ENCODE measurements around the gene MICOS13.

GRCh38 chr19:5706876-5707573 lies 26.7 kb upstream of the MICOS13 start:
- TF ChIP-seq, protein P1, sequence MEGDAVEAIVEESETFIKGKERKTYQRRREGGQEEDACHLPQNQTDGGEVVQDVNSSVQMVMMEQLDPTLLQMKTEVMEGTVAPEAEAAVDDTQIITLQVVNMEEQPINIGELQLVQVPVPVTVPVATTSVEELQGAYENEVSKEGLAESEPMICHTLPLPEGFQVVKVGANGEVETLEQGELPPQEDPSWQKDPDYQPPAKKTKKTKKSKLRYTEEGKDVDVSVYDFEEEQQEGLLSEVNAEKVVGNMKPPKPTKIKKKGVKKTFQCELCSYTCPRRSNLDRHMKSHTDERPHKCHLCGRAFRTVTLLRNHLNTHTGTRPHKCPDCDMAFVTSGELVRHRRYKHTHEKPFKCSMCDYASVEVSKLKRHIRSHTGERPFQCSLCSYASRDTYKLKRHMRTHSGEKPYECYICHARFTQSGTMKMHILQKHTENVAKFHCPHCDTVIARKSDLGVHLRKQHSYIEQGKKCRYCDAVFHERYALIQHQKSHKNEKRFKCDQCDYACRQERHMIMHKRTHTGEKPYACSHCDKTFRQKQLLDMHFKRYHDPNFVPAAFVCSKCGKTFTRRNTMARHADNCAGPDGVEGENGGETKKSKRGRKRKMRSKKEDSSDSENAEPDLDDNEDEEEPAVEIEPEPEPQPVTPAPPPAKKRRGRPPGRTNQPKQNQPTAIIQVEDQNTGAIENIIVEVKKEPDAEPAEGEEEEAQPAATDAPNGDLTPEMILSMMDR (IDR thresholded peaks at IDR 0.05), result no peak
- TF ChIP-seq, protein P2, sequence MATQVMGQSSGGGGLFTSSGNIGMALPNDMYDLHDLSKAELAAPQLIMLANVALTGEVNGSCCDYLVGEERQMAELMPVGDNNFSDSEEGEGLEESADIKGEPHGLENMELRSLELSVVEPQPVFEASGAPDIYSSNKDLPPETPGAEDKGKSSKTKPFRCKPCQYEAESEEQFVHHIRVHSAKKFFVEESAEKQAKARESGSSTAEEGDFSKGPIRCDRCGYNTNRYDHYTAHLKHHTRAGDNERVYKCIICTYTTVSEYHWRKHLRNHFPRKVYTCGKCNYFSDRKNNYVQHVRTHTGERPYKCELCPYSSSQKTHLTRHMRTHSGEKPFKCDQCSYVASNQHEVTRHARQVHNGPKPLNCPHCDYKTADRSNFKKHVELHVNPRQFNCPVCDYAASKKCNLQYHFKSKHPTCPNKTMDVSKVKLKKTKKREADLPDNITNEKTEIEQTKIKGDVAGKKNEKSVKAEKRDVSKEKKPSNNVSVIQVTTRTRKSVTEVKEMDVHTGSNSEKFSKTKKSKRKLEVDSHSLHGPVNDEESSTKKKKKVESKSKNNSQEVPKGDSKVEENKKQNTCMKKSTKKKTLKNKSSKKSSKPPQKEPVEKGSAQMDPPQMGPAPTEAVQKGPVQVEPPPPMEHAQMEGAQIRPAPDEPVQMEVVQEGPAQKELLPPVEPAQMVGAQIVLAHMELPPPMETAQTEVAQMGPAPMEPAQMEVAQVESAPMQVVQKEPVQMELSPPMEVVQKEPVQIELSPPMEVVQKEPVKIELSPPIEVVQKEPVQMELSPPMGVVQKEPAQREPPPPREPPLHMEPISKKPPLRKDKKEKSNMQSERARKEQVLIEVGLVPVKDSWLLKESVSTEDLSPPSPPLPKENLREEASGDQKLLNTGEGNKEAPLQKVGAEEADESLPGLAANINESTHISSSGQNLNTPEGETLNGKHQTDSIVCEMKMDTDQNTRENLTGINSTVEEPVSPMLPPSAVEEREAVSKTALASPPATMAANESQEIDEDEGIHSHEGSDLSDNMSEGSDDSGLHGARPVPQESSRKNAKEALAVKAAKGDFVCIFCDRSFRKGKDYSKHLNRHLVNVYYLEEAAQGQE (IDR thresholded peaks at IDR 0.05; ENCODE audit: insufficient read depth in 1 of 2, low read depth in 2 of 2, low read length in 1 of 2), result no peak
- no peak for TF ChIP-seq POLR2AphosphoS5 (IDR thresholded peaks at IDR 0.05; ENCODE audit: low read depth, low read length)
